ENCODE measurements around the gene ATP8B4.

ATP8B4 gene

GRCh38 chr15:49887659-49888322 lies 231.2 kb downstream of the ATP8B4 start:
- DNase-seq = no peak

- no peak for DNase-seq
Measured at GRCh38 chr15:49883121-49883520, 235.9 kb downstream of the ATP8B4 start.

GRCh38 chr15:49881866-49882265 lies 237.2 kb downstream of the ATP8B4 start:
- DNase-seq = no peak

GRCh38 chr15:49881433-49881832 lies 237.6 kb downstream of the ATP8B4 start:
- DNase-seq = no peak

GRCh38 chr15:49877873-49878521 lies 241.0 kb downstream of the ATP8B4 start:
- DNase-seq = peak; percentile 45

- peak; percentile 59 for DNase-seq
Measured at GRCh38 chr15:49877117-49877872, 241.7 kb downstream of the ATP8B4 start.

GRCh38 chr15:49876401-49877038 lies 242.5 kb downstream of the ATP8B4 start:
- DNase-seq = no peak

- DNase-seq = no peak
Measured at GRCh38 chr15:49875392-49875791, 243.6 kb downstream of the ATP8B4 start.

GRCh38 chr15:49870472-49870871 lies 248.6 kb downstream of the ATP8B4 start:
- DNase-seq = no peak

- no peak for DNase-seq
Measured at GRCh38 chr15:49868348-49868747, 250.7 kb downstream of the ATP8B4 start.

- DNase-seq = peak; percentile 84
Measured at GRCh38 chr15:49865925-49866757, 252.9 kb downstream of the ATP8B4 start.

GRCh38 chr15:49864251-49864650 lies 254.8 kb downstream of the ATP8B4 start:
- DNase-seq = peak; percentile 51

- peak; percentile 92 for DNase-seq
Measured at GRCh38 chr15:49863431-49864224, 255.4 kb downstream of the ATP8B4 start.

GRCh38 chr15:49860101-49860500 lies 258.9 kb downstream of the ATP8B4 start:
- peak; percentile 77 for DNase-seq

GRCh38 chr15:49857496-49858475 lies 261.2 kb downstream of the ATP8B4 start:
- DNase-seq = no peak

GRCh38 chr15:49855917-49856637 lies 263.0 kb downstream of the ATP8B4 start:
- DNase-seq = peak; percentile 98

- DNase-seq = no peak
Measured at GRCh38 chr15:49852756-49853155, 266.3 kb downstream of the ATP8B4 start.

GRCh38 chr15:49848807-49849206 lies 270.2 kb downstream of the ATP8B4 start:
- no peak for DNase-seq

- DNase-seq = no peak
Measured at GRCh38 chr15:49848282-49848724, 270.7 kb downstream of the ATP8B4 start.

All from HCEC 1CT (cell line).